LNCAP (cell line): ENCODE results near the gene RWDD2A.

Experiments used
- TF ChIP-seq, protein P1 (sequence below): fragments of 450-650 bp; IDR thresholded peaks from 2 replicates; pipeline ENCODE4 v1.5.1; 2017; ENCODE audit warnings: mild to moderate bottlenecking

Gene RWDD2A

DNA sequence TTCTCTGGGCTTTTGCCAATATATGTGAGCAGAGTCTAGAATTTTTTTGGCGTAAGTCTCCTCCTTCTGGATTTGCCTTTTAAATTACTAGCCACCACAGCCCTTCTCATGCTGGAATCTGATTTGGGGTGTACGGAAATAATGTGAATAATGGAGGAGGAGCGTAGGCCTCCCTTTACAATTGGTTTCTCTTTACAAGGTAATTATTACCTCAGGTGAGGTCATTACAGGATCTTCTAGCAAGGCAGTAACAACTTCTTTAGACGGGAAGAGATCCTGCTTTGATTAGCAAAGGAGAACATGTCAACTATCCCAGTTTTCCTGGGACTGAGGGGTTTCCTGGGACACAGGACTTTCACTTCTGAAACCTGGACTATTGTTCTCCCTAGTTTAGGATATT lies 8.9 kb downstream of the RWDD2A start:
- TF ChIP-seq, protein P1, sequence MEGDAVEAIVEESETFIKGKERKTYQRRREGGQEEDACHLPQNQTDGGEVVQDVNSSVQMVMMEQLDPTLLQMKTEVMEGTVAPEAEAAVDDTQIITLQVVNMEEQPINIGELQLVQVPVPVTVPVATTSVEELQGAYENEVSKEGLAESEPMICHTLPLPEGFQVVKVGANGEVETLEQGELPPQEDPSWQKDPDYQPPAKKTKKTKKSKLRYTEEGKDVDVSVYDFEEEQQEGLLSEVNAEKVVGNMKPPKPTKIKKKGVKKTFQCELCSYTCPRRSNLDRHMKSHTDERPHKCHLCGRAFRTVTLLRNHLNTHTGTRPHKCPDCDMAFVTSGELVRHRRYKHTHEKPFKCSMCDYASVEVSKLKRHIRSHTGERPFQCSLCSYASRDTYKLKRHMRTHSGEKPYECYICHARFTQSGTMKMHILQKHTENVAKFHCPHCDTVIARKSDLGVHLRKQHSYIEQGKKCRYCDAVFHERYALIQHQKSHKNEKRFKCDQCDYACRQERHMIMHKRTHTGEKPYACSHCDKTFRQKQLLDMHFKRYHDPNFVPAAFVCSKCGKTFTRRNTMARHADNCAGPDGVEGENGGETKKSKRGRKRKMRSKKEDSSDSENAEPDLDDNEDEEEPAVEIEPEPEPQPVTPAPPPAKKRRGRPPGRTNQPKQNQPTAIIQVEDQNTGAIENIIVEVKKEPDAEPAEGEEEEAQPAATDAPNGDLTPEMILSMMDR: no peak

- TF ChIP-seq, protein P1: peak; percentile 75
Measured at GRCh38 chr6:83215131-83216047, 22.2 kb downstream of the RWDD2A start.

DNA sequence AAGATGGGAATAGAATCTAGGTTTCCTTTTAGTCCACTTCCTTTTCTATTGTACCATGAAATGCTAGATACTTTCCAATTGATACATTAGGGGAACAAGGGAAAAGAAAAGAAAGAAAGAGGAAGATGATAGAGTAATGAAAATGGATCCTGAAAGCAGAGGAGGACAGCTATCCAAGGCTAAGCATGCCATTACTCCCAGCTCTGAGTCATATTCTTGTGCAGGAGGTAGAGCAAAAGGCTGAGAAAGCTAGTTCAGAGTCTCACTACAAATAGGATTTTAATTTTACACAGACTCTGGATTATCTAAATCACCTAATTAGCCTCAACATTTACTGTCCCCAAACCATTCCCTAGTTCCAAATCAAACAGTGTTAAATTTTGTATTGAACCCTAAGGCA lies 23.6 kb downstream of the RWDD2A start:
- TF ChIP-seq, protein P1: no peak

DNA sequence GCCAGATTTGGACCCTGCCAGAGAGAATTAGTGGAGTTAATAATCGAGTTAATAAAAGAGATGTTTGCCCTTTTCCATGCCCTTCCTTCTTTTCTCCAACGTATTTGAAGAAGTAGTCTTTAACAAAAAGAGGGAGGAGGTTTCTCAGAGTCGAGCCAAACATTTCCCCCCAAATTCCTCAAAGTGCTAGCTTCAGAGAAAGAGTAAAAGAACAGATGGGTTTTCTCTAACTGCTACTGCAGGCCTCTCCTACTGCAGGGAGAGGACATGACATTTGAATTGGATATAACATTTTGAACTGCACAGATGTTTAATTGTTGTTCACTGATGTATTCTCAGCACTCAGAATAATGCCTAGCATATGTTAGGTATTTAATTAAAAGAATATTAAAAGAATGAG lies 25.5 kb downstream of the RWDD2A start:
- TF ChIP-seq, protein P1: no peak

- TF ChIP-seq, protein P1: no peak
Measured at GRCh38 chr6:83220121-83220520, 27.0 kb downstream of the RWDD2A start.

DNA sequence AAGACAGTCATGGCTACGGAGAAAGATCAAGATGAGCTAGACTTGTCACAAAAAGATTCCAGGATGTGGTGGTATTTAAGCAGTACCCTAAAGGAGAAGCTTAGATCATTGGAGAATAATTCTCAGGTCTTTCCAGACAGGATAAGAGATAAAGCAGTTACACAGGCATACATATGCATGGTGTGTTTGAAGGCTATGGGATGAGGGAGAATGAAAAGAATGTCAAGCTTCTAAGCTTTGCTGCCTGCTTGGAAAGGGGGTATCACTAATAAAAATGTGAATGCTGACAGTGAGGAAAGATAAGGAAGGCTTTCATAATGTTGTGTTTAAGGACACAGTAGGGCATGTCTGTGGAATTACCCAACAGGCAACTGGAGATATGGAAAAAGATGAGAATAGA lies 28.1 kb downstream of the RWDD2A start:
- TF ChIP-seq, protein P1: no peak

GRCh38 chr6:83221889-83222479 lies 28.8 kb downstream of the RWDD2A start:
- TF ChIP-seq, protein P1: peak; percentile 54
